CD4-positive, CD25-positive, alpha-beta regulatory T cell (primary cell): Measurements from ENCODE around the gene DGCR6. TPM values are rescaled to one million over a fixed set of nuclear protein-coding genes. Genes with fewer than 3 reads are reported as not detected.
"Not testable (repeated sequence)": the region's sequence is repeated elsewhere in the genome, so short reads cannot be mapped to it uniquely, and the experiment has no call there.

Source experiments
- ATAC-seq, 2 donors: fragments of 150-1000 bp; cut with Tn5 transposase; one replicate each; pipeline ENCODE4 v1.10.0; 2021; ENCODE audit warnings: low read depth in 2 of 2, moderate number of reproducible peaks in 2 of 2, moderate library complexity in 1 of 2
- DNase-seq, 3 donors: peaks; one replicate each; pipeline versions ENCODE4 v3.0.0 to v3.0.0-alpha.2; 2012 to 2022; ENCODE audit warnings: mixed read lengths in 1 of 3
- H3K27ac ChIP-seq: one replicate; pipeline ENCODE4 v1.7.0; 2013; ENCODE audit warnings: mild to moderate bottlenecking, low read length; ENCODE audit not compliant: insufficient read depth, poor library complexity, severe bottlenecking
- H3K27me3 ChIP-seq: one replicate; pipeline ENCODE4 v1.7.0; 2013; ENCODE audit warnings: low read length; ENCODE audit not compliant: control insufficient read depth, insufficient read depth
- H3K36me3 ChIP-seq: one replicate; pipeline ENCODE4 v1.7.0; 2013; ENCODE audit warnings: mild to moderate bottlenecking, low read length, moderate library complexity; ENCODE audit not compliant: control insufficient read depth, insufficient read depth
- H3K4me1 ChIP-seq: 2 replicates; pipeline ENCODE4 v1.7.0; 2013; ENCODE audit warnings: mild to moderate bottlenecking, low read length; ENCODE audit not compliant: insufficient read depth, control insufficient read depth, poor library complexity, severe bottlenecking
- H3K4me3 ChIP-seq: one replicate; pipeline ENCODE4 v1.7.0; 2013; ENCODE audit warnings: low read depth, mild to moderate bottlenecking, low read length, moderate library complexity
- H3K9me3 ChIP-seq, 2 experiments: 1 replicate in 1 of 2; 2 replicates in 1 of 2; pipeline ENCODE4 v1.7.0; 2013; ENCODE audit warnings: low read length in 2 of 2, mild to moderate bottlenecking in 1 of 2, moderate library complexity in 1 of 2; ENCODE audit not compliant: control insufficient read depth in 2 of 2
- H3K27ac Mint-ChIP-seq, 3 donors: one replicate each; pipeline ENCODE4 v1.8.0; 2020 to 2022; ENCODE audit warnings: mild to moderate bottlenecking in 3 of 3, mixed read lengths in 3 of 3, moderate library complexity in 2 of 3
- H3K27me3 Mint-ChIP-seq: one replicate; pipeline ENCODE4 v1.8.0; 2022; ENCODE audit warnings: mild to moderate bottlenecking, mixed read lengths
- H3K36me3 Mint-ChIP-seq: one replicate; pipeline ENCODE4 v1.8.0; 2020; ENCODE audit warnings: mixed read lengths
- H3K4me1 Mint-ChIP-seq, 4 donors: one replicate each; pipeline ENCODE4 v1.8.0; 2020 to 2022; ENCODE audit warnings: mixed read lengths in 4 of 4, mild to moderate bottlenecking in 1 of 4
- H3K4me3 Mint-ChIP-seq, 4 donors: one replicate each; pipeline ENCODE4 v1.8.0; 2020 to 2022; ENCODE audit warnings: mild to moderate bottlenecking in 4 of 4, mixed read lengths in 4 of 4, moderate library complexity in 3 of 4
- H3K9me3 Mint-ChIP-seq, 7 donors: one replicate each; pipeline ENCODE4 v1.8.0; 2020 to 2022; ENCODE audit warnings: mixed read lengths in 7 of 7, mild to moderate bottlenecking in 3 of 7, moderate library complexity in 2 of 7
- polyA plus RNA-seq, 4 donors: library from polyadenylated mRNA; unstranded; fragments of 300-500 nt; fragmentation: Illumina TruSeq; gene quantifications; one replicate each; pipeline ENCODE4 v1.2.3, GENCODE V29; 2021
- total RNA-seq: library from RNA; stranded (reverse); gene quantifications from one replicate; pipeline ENCODE4 v1.2.3, GENCODE V29; 2022

The DGCR6 gene
- total and polyA plus RNA-seq, 5 donors from 2014 or later, result 0.07 to 6.5 (median 0.54) TPM

GRCh38 chr22:18917818-18918217, 11.7 kb downstream of the DGCR6 start:
- not testable (repeated sequence) for H3K4me1 Mint-ChIP-seq, H3K36me3 ChIP-seq, H3K36me3 Mint-ChIP-seq, H3K27me3 Mint-ChIP-seq, H3K27ac Mint-ChIP-seq, H3K27me3 ChIP-seq, H3K4me3 ChIP-seq, DNase-seq, H3K9me3 ChIP-seq, H3K4me3 Mint-ChIP-seq, ATAC-seq, H3K4me1 ChIP-seq, H3K27ac ChIP-seq, H3K9me3 Mint-ChIP-seq

DNA sequence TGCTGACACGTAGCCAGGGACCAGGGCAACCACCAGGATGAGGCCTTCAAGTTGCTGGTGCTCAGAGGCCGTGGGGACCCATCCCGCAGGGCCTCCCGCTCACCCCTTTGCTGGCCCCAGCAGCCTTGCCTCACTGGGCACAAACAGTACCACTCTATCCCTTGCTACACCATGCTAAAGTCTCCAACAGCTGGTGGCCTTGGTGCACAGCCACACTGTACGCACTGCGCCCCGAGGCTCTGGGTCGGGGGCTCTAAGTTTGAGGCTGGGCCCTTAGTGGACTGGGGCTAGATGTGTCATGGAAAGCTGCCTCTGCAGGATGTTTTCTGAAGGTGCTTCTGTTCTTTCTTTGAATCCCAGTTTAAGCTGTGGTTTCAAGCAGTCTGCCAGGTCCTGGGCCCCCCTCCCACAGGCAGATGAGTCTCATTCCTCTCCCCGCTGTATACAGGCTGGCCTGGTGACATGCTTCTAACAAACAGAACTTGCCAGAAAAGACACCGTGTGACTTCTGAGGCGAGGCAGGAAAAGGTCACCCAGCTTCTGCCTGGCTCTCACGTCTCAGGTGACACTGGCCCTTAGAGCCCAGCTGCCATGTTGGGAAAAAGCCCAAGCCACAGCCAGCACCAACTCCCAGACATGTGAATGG, 14.3 kb downstream of the DGCR6 start:
- not testable (repeated sequence) for DNase-seq, ATAC-seq, H3K4me3 ChIP-seq, H3K9me3 ChIP-seq, H3K4me1 Mint-ChIP-seq, H3K9me3 Mint-ChIP-seq, H3K27ac Mint-ChIP-seq, H3K27me3 Mint-ChIP-seq, H3K36me3 Mint-ChIP-seq, H3K36me3 ChIP-seq, H3K27ac ChIP-seq, H3K27me3 ChIP-seq, H3K4me3 Mint-ChIP-seq, H3K4me1 ChIP-seq

GRCh38 chr22:18925368-18926064, 19.4 kb downstream of the DGCR6 start:
- Mint-ChIP-seq H3K36me3 (no peaks in the 10 kb centered on the region), H3K4me3 (no peak overlapping the region), H3K9me3 (no peaks in the 10 kb centered on the region), H3K27me3 (no peaks in the 10 kb centered on the region), H3K27ac (no peak overlapping the region), H3K4me1 (no peaks in the 10 kb centered on the region)
- Histone ChIP-seq H3K27me3 (no peaks in the 10 kb centered on the region), H3K36me3 (no peaks in the 10 kb centered on the region), H3K9me3 (no peaks in the 10 kb centered on the region), H3K4me1 (no peaks in the 10 kb centered on the region), H3K27ac (no peak overlapping the region), H3K4me3 (no peak overlapping the region)
- ATAC-seq (no peak), DNase-seq (no peak)

- Histone ChIP-seq H3K36me3 (no peaks in the 10 kb centered on the region), H3K27ac (no peak overlapping the region), H3K27me3 (no peaks in the 10 kb centered on the region), H3K4me1 (no peaks in the 10 kb centered on the region), H3K9me3 (no peaks in the 10 kb centered on the region), H3K4me3 (no peak overlapping the region)
- Mint-ChIP-seq H3K4me1 (no peaks in the 10 kb centered on the region), H3K27me3 (no peaks in the 10 kb centered on the region), H3K27ac (no peak overlapping the region), H3K36me3 (no peaks in the 10 kb centered on the region), H3K4me3 (no peak overlapping the region), H3K9me3 (no peaks in the 10 kb centered on the region)
- ATAC-seq (no peak), DNase-seq (no peak)
Observed at GRCh38 chr22:18927020-18927419, 20.9 kb downstream of the DGCR6 start.

- H3K9me3 Mint-ChIP-seq, result no peaks in the 10 kb centered on the region
- no peak overlapping the region for H3K27ac Mint-ChIP-seq
- Histone ChIP-seq H3K36me3 (no peaks in the 10 kb centered on the region), H3K4me3 (no peak overlapping the region), H3K9me3 (no peaks in the 10 kb centered on the region), H3K27me3 (no peaks in the 10 kb centered on the region), H3K27ac (no peak overlapping the region), H3K4me1 (no peaks in the 10 kb centered on the region)
- no peaks in the 10 kb centered on the region for H3K27me3 Mint-ChIP-seq
- DNase-seq (no peak), ATAC-seq (no peak)
- H3K4me1 Mint-ChIP-seq, result no peaks in the 10 kb centered on the region
- no peaks in the 10 kb centered on the region for H3K36me3 Mint-ChIP-seq
- H3K4me3 Mint-ChIP-seq, result no peak overlapping the region
Observed at GRCh38 chr22:18927573-18927972, 21.5 kb downstream of the DGCR6 start.

GRCh38 chr22:18929459-18929858, 23.3 kb downstream of the DGCR6 start:
- Mint-ChIP-seq H3K4me3 (no peak overlapping the region), H3K4me1 (no peaks in the 10 kb centered on the region), H3K36me3 (no peaks in the 10 kb centered on the region), H3K27me3 (no peaks in the 10 kb centered on the region), H3K9me3 (no peaks in the 10 kb centered on the region), H3K27ac (no peak overlapping the region)
- H3K36me3 ChIP-seq, result no peaks in the 10 kb centered on the region
- H3K4me1 ChIP-seq, result no peaks in the 10 kb centered on the region
- DNase-seq (no peak), ATAC-seq (no peak)
- H3K9me3 ChIP-seq, result no peaks in the 10 kb centered on the region
- H3K4me3 ChIP-seq, result no peak overlapping the region
- H3K27ac ChIP-seq, result no peak overlapping the region
- no peaks in the 10 kb centered on the region for H3K27me3 ChIP-seq

GRCh38 chr22:18931905-18932652, 26.0 kb downstream of the DGCR6 start:
- Histone ChIP-seq H3K27me3 (no peaks in the 10 kb centered on the region), H3K4me3 (no peak overlapping the region), H3K4me1 (no peaks in the 10 kb centered on the region), H3K27ac (no peak overlapping the region), H3K9me3 (no peaks in the 10 kb centered on the region), H3K36me3 (no peaks in the 10 kb centered on the region)
- no peaks in the 10 kb centered on the region for H3K4me1 Mint-ChIP-seq
- no peak overlapping the region for H3K27ac Mint-ChIP-seq
- H3K4me3 Mint-ChIP-seq, result no peak overlapping the region
- H3K27me3 Mint-ChIP-seq, result no peaks in the 10 kb centered on the region
- no peaks in the 10 kb centered on the region for H3K36me3 Mint-ChIP-seq
- H3K9me3 Mint-ChIP-seq, result no peaks in the 10 kb centered on the region
- DNase-seq, result no peak
- no peak for ATAC-seq
